Neural cell (in vitro differentiated cells): ENCODE data around the gene RNF44. TPM values are rescaled to one million over a fixed set of nuclear protein-coding genes. Genes with fewer than 3 reads are reported as not detected.

Experiments used
- H2AFZ ChIP-seq: fragments of 200-600, 300-800 bp; sonication (generic), shearing (Covaris generic); 2 replicates; pipeline ENCODE4 v1.6.0; 2014; ENCODE audit warnings: low read depth, mild to moderate bottlenecking, antibody characterized with exemption, low read length, moderate library complexity
- H3F3A ChIP-seq: fragments of 200-600 bp; shearing (Covaris generic); 2 replicates; pipeline ENCODE4 v1.6.1; 2016; ENCODE audit warnings: mild to moderate bottlenecking, moderate library complexity, mixed read lengths, antibody characterized with exemption, low read length; ENCODE audit not compliant: insufficient read depth, poor library complexity, severe bottlenecking
- H3K27ac ChIP-seq: fragments of 200-600, 300-800 bp; sonication (generic), shearing (Covaris generic); 2 replicates; pipeline ENCODE4 v1.5.1; 2014; ENCODE audit warnings: mild to moderate bottlenecking, low read length, moderate library complexity
- H3K27me3 ChIP-seq: fragments of 300-800, 200-600 bp; sonication (generic), shearing (Covaris generic); 2 replicates; pipeline ENCODE4 v1.6.0; 2014; ENCODE audit warnings: mild to moderate bottlenecking, low read depth, low read length, moderate library complexity; ENCODE audit not compliant: insufficient read depth
- H3K36me3 ChIP-seq: fragments of 300-800, 200-600 bp; sonication (generic), shearing (Covaris generic); 2 replicates; pipeline ENCODE4 v1.5.1; 2014; ENCODE audit warnings: mild to moderate bottlenecking, antibody characterized with exemption, low read length, moderate library complexity; ENCODE audit not compliant: insufficient read depth
- H3K4me2 ChIP-seq: fragments of 300-800, 200-600 bp; sonication (generic), shearing (Covaris generic); 2 replicates; pipeline ENCODE4 v1.6.0; 2014; ENCODE audit warnings: mild to moderate bottlenecking, low read length
- H3K4me3 ChIP-seq: fragments of 300-800, 200-600 bp; sonication (generic), shearing (Covaris generic); 2 replicates; pipeline ENCODE4 v1.5.1; 2014; ENCODE audit warnings: mild to moderate bottlenecking, low read length, moderate library complexity
- H3K79me2 ChIP-seq: fragments of 200-600 bp; shearing (Covaris generic); replicated peaks from 2 replicates; pipeline ENCODE4 v1.6.0; 2014; ENCODE audit warnings: mild to moderate bottlenecking, low read length, moderate library complexity; ENCODE audit not compliant: insufficient read depth
- H3K9ac ChIP-seq: fragments of 300-800, 200-600 bp; sonication (generic), shearing (Covaris generic); 2 replicates; pipeline ENCODE4 v1.6.1; 2016; ENCODE audit warnings: mild to moderate bottlenecking, low read length, mixed read lengths
- H3K9me2 ChIP-seq: fragments of 200-600 bp; shearing (Covaris generic); 2 replicates; pipeline ENCODE4 v1.6.1; 2016; ENCODE audit warnings: mild to moderate bottlenecking, low read length, mixed read lengths; ENCODE audit not compliant: insufficient read depth
- H3K9me3 ChIP-seq: fragments of 200-600, 300-800 bp; sonication (generic), shearing (Covaris generic); 2 replicates; pipeline ENCODE4 v1.6.1; 2016; ENCODE audit warnings: mild to moderate bottlenecking, mixed run types, low read length, moderate library complexity, mixed read lengths
- H4K20me1 ChIP-seq: fragments of 200-600 bp; shearing (Covaris generic); 2 replicates; pipeline ENCODE4 v1.6.1; 2016; ENCODE audit warnings: mild to moderate bottlenecking, mixed run types; ENCODE audit not compliant: insufficient read depth
- EP300 ChIP-seq: fragments of 450-650 bp; conservative IDR thresholded peaks from 2 replicates; pipeline ENCODE4 v1.6.1; 2014; ENCODE audit warnings: antibody characterized with exemption, mild to moderate bottlenecking, moderate library complexity; ENCODE audit not compliant: poor library complexity, severe bottlenecking
- EZH2 ChIP-seq: fragments of 200-600, 300-800 bp; shearing (Covaris generic), sonication (generic); IDR thresholded peaks from 2 replicates; pipeline ENCODE4 v1.6.1; 2014; ENCODE audit warnings: antibody characterized with exemption, low read length, borderline replicate concordance, mild to moderate bottlenecking; ENCODE audit not compliant: insufficient read depth, poor library complexity, severe bottlenecking
- MXI1 ChIP-seq: fragments of 450-650 bp; conservative IDR thresholded peaks from 2 replicates; pipeline ENCODE4 v1.6.1; 2014; ENCODE audit warnings: antibody characterized with exemption, mild to moderate bottlenecking; ENCODE audit not compliant: poor library complexity, severe bottlenecking
- POLR2AphosphoS5 ChIP-seq: IDR thresholded peaks from 2 replicates; pipeline ENCODE4 v1.6.1; 2012
- RAD21 ChIP-seq: fragments of 450-650 bp; conservative IDR thresholded peaks from 2 replicates; pipeline ENCODE4 v1.6.1; 2014; ENCODE audit warnings: antibody characterized with exemption, mild to moderate bottlenecking, moderate library complexity
- SMC3 ChIP-seq: fragments of 450-650 bp; conservative IDR thresholded peaks from 2 replicates; pipeline ENCODE4 v1.6.1; 2014; ENCODE audit warnings: antibody characterized with exemption, mild to moderate bottlenecking, moderate library complexity; ENCODE audit not compliant: poor library complexity
- TAF1 ChIP-seq: IDR thresholded peaks from 2 replicates; pipeline ENCODE4 v1.6.1; 2012; ENCODE audit warnings: low read depth
- polyA plus RNA-seq: library from polyadenylated mRNA; depleted of rRNA; stranded (reverse); fragments of >200 nt; gene quantifications from 2 replicates; pipeline ENCODE4 v1.2.3, GENCODE V29; 2014
- TF ChIP-seq, protein P1 (sequence below): IDR thresholded peaks from 2 replicates; pipeline ENCODE4 v1.6.1; 2012; ENCODE audit warnings: borderline replicate concordance
- TF ChIP-seq, protein P2 (sequence below): fragments of 450-650 bp; IDR thresholded peaks from 2 replicates; pipeline ENCODE4 v1.5.1; 2014; ENCODE audit warnings: antibody characterized with exemption, mild to moderate bottlenecking, moderate library complexity; ENCODE audit not compliant: poor library complexity, severe bottlenecking

The RNF44 gene
- polyA plus RNA-seq, 1 donor from 2014 or later, result 22.2 TPM

DNA sequence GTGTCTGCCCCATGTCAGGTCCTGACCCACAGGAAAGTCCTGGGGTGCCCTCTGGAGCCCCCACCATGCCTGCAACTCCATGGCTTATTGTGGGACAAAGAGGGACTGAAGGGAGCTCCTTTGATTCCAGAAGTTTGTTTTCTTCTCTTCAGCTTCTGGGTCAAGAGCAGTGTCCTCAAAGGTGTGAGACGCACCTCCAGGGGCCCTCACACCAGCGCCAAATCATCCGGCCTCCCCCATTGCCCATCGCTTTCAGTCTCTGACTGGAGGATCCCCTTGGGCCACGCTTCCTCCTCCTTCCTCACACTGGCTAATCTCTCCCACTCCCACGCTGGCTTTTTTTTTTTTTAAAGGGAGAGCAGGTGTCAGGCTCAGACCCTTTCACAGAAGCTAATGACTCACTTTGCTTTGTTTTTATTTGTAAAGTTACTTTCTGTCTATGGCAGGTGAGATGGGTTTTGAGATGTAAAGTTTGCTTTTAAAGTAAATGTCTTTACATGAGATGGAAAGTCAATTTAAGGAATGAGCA lies 28.6 kb upstream of the RNF44 start:
- Histone ChIP-seq H4K20me1 (no peaks in the 10 kb centered on the region), H3K4me2 (no peak overlapping the region), H3K9me2 (no peaks in the 10 kb centered on the region), H3K27ac (no peak overlapping the region), H3K36me3 (no peaks in the 10 kb centered on the region), H3K4me3 (no peak overlapping the region), H3K9me3 (no peaks in the 10 kb centered on the region), H2AFZ (no peak overlapping the region), H3F3A (no peaks in the 10 kb centered on the region), H3K79me2 (no peaks in the 10 kb centered on the region), H3K9ac (no peak overlapping the region), H3K27me3 (no peaks in the 10 kb centered on the region)
- TF ChIP-seq RAD21 (no peak), POLR2AphosphoS5 (no peak), EZH2 (no peak), TAF1 (no peak), EP300 (no peak), MXI1 (no peak), SMC3 (no peak)
- TF ChIP-seq, protein P1, sequence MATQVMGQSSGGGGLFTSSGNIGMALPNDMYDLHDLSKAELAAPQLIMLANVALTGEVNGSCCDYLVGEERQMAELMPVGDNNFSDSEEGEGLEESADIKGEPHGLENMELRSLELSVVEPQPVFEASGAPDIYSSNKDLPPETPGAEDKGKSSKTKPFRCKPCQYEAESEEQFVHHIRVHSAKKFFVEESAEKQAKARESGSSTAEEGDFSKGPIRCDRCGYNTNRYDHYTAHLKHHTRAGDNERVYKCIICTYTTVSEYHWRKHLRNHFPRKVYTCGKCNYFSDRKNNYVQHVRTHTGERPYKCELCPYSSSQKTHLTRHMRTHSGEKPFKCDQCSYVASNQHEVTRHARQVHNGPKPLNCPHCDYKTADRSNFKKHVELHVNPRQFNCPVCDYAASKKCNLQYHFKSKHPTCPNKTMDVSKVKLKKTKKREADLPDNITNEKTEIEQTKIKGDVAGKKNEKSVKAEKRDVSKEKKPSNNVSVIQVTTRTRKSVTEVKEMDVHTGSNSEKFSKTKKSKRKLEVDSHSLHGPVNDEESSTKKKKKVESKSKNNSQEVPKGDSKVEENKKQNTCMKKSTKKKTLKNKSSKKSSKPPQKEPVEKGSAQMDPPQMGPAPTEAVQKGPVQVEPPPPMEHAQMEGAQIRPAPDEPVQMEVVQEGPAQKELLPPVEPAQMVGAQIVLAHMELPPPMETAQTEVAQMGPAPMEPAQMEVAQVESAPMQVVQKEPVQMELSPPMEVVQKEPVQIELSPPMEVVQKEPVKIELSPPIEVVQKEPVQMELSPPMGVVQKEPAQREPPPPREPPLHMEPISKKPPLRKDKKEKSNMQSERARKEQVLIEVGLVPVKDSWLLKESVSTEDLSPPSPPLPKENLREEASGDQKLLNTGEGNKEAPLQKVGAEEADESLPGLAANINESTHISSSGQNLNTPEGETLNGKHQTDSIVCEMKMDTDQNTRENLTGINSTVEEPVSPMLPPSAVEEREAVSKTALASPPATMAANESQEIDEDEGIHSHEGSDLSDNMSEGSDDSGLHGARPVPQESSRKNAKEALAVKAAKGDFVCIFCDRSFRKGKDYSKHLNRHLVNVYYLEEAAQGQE, result no peak
- TF ChIP-seq, protein P2, sequence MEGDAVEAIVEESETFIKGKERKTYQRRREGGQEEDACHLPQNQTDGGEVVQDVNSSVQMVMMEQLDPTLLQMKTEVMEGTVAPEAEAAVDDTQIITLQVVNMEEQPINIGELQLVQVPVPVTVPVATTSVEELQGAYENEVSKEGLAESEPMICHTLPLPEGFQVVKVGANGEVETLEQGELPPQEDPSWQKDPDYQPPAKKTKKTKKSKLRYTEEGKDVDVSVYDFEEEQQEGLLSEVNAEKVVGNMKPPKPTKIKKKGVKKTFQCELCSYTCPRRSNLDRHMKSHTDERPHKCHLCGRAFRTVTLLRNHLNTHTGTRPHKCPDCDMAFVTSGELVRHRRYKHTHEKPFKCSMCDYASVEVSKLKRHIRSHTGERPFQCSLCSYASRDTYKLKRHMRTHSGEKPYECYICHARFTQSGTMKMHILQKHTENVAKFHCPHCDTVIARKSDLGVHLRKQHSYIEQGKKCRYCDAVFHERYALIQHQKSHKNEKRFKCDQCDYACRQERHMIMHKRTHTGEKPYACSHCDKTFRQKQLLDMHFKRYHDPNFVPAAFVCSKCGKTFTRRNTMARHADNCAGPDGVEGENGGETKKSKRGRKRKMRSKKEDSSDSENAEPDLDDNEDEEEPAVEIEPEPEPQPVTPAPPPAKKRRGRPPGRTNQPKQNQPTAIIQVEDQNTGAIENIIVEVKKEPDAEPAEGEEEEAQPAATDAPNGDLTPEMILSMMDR, result no peak

DNA sequence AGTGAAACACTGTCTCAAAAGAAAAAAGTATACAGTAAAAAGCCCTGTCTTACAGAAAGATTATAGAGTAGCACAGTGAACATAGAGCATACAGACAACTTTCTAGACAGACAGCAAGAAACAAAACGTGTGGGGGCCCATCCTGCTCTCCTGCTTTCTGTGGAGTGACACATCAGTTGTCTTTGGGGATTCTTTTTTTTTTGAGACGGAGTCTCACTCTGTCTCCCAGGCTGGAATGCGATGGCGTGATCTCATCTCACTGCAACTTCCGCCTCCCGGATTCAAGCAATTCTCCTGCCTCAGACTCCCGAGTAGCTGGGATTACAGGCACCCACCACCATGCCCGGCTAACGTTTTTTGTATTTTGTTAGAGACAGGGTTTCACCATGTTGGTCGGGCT lies 26.8 kb upstream of the RNF44 start:
- no peak for TF ChIP-seq POLR2AphosphoS5
- TF ChIP-seq SMC3, result no peak
- no peak for TF ChIP-seq MXI1
- TF ChIP-seq, protein P2, result no peak
- no peak for TF ChIP-seq EZH2
- no peak for TF ChIP-seq RAD21
- no peak for TF ChIP-seq TAF1
- TF ChIP-seq, protein P1, result no peak
- TF ChIP-seq EP300, result no peak
- H2AFZ ChIP-seq, result no peak overlapping the region
- H4K20me1 ChIP-seq, result no peaks in the 10 kb centered on the region

More for the DNA sequence above, 26.8 kb upstream of the RNF44 start:
- Histone ChIP-seq H3K27ac (no peak overlapping the region), H3K36me3 (no peaks in the 10 kb centered on the region), H3K9ac (no peak overlapping the region), H3K9me2 (no peaks in the 10 kb centered on the region), H3K4me2 (no peak overlapping the region), H3K4me3 (no peak overlapping the region), H3K27me3 (no peaks in the 10 kb centered on the region), H3K9me3 (no peaks in the 10 kb centered on the region), H3K79me2 (no peaks in the 10 kb centered on the region), H3F3A (no peaks in the 10 kb centered on the region)
